ENCODE results near the gene TRPV3.
"Not testable (repeated sequence)": the region's sequence is repeated elsewhere in the genome, so short reads cannot be mapped to it uniquely, and the experiment has no call there.

The TRPV3 gene

GRCh38 chr17:3573246-3574100 lies 15.9 kb upstream of the TRPV3 start:
- DNase-seq, result no peak

- DNase-seq, result no peak
Observed at GRCh38 chr17:3572231-3572630, 14.6 kb upstream of the TRPV3 start.

GRCh38 chr17:3571043-3571900 lies 13.7 kb upstream of the TRPV3 start:
- DNase-seq, result no peak

GRCh38 chr17:3569534-3570137 lies 12.0 kb upstream of the TRPV3 start:
- DNase-seq, result no peak

- no peak for DNase-seq
Observed at GRCh38 chr17:3566551-3566950, 8.9 kb upstream of the TRPV3 start.

- DNase-seq, result no peak
Observed at GRCh38 chr17:3565143-3565542, 7.5 kb upstream of the TRPV3 start.

GRCh38 chr17:3564241-3564640 lies 6.6 kb upstream of the TRPV3 start:
- not testable (repeated sequence) for DNase-seq

GRCh38 chr17:3559270-3559645 lies 1.6 kb upstream of the TRPV3 start:
- DNase-seq, result no peak

- DNase-seq, result peak; percentile 37
Observed at GRCh38 chr17:3558603-3559269, 1.1 kb upstream of the TRPV3 start.

- no peak for DNase-seq
Observed at GRCh38 chr17:3556916-3557767, 470 bp downstream of the TRPV3 start.

GRCh38 chr17:3556239-3556915 lies 1.2 kb downstream of the TRPV3 start:
- no peak for DNase-seq

- no peak for DNase-seq
Observed at GRCh38 chr17:3555189-3555796, 2.3 kb downstream of the TRPV3 start.

- DNase-seq, result no peak
Observed at GRCh38 chr17:3554440-3554839, 3.2 kb downstream of the TRPV3 start.

- no peak for DNase-seq
Observed at GRCh38 chr17:3553419-3554401, 3.9 kb downstream of the TRPV3 start.

- no peak for DNase-seq
Observed at GRCh38 chr17:3552916-3553315, 4.7 kb downstream of the TRPV3 start.

GRCh38 chr17:3551189-3551588 lies 6.4 kb downstream of the TRPV3 start:
- DNase-seq, result no peak

- no peak for DNase-seq
Observed at GRCh38 chr17:3549610-3550162, 7.9 kb downstream of the TRPV3 start.

GRCh38 chr17:3547628-3548027 lies 10.0 kb downstream of the TRPV3 start:
- DNase-seq, result no peak

GRCh38 chr17:3546997-3547396 lies 10.6 kb downstream of the TRPV3 start:
- no peak for DNase-seq

Data from CD4-positive, alpha-beta T cell treated with Interleukin-4 for 4 hours (primary cell).